GM23248 (cell line): ENCODE data around the gene SLC9B2. TPM values are rescaled to one million over a fixed set of nuclear protein-coding genes. Genes with fewer than 3 reads are reported as not detected.

ENCODE experiments used
- DNase-seq: peaks from one replicate; pipeline ENCODE4 v3.0.0-alpha.2; 2015
- H2AFZ ChIP-seq: fragments of 200-600 bp; sonication (generic); 2 replicates; pipeline ENCODE4 v1.6.1; 2016; ENCODE audit warnings: antibody characterized with exemption
- H3F3A ChIP-seq: fragments of 200-600 bp; sonication (generic); 2 replicates; pipeline ENCODE4 v1.6.1; 2016; ENCODE audit warnings: mild to moderate bottlenecking, antibody characterized with exemption, mixed run types; ENCODE audit not compliant: insufficient read depth
- H3K27ac ChIP-seq: fragments of 200-600 bp; sonication (generic); 2 replicates; pipeline ENCODE4 v1.5.1; 2016; ENCODE audit warnings: mild to moderate bottlenecking
- H3K27me3 ChIP-seq: fragments of 200-600 bp; sonication (generic); replicated peaks from 2 replicates; pipeline ENCODE4 v1.6.1; 2016; ENCODE audit warnings: mild to moderate bottlenecking; ENCODE audit not compliant: insufficient read depth
- H3K36me3 ChIP-seq: fragments of 200-600 bp; sonication (generic); 2 replicates; pipeline ENCODE4 v1.6.1; 2016; ENCODE audit warnings: low read depth, mild to moderate bottlenecking
- H3K4me1 ChIP-seq: fragments of 200-600 bp; sonication (generic); 2 replicates; pipeline ENCODE4 v1.6.1; 2016; ENCODE audit warnings: mild to moderate bottlenecking; ENCODE audit not compliant: insufficient read depth
- H3K4me2 ChIP-seq: fragments of 200-600 bp; sonication (generic); one replicate; pipeline ENCODE4 v1.6.1; 2016; ENCODE audit warnings: mild to moderate bottlenecking; ENCODE audit not compliant: unreplicated experiment
- H3K4me3 ChIP-seq: fragments of 200-600 bp; sonication (generic); 2 replicates; pipeline ENCODE4 v1.5.1; 2016; ENCODE audit warnings: mild to moderate bottlenecking
- H3K79me2 ChIP-seq: fragments of 200-600 bp; sonication (generic); 2 replicates; pipeline ENCODE4 v1.6.1; 2016; ENCODE audit warnings: mild to moderate bottlenecking; ENCODE audit not compliant: insufficient read depth
- H3K9ac ChIP-seq: fragments of 200-600 bp; sonication (generic); 2 replicates; pipeline ENCODE4 v1.6.1; 2016; ENCODE audit warnings: mild to moderate bottlenecking
- H3K9me2 ChIP-seq: fragments of 200-600 bp; sonication (generic); 2 replicates; pipeline ENCODE4 v1.6.1; 2016; ENCODE audit warnings: mixed run types, mild to moderate bottlenecking, moderate library complexity; ENCODE audit not compliant: insufficient read depth
- H3K9me3 ChIP-seq: fragments of 200-600 bp; sonication (generic); one replicate; pipeline ENCODE4 v1.6.1; 2017; ENCODE audit warnings: low read depth
- H4K20me1 ChIP-seq: fragments of 200-600 bp; sonication (generic); 2 replicates; pipeline ENCODE4 v1.6.0; 2016; ENCODE audit not compliant: insufficient read depth
- EZH2 ChIP-seq: fragments of 200-600 bp; sonication (generic); IDR thresholded peaks from 2 replicates; pipeline ENCODE4 v1.6.1; 2018; ENCODE audit warnings: antibody characterized with exemption, mild to moderate bottlenecking; ENCODE audit not compliant: insufficient read depth, poor library complexity, severe bottlenecking
- EZH2phosphoT487 ChIP-seq: fragments of 200-600 bp; sonication (generic); IDR thresholded peaks from 2 replicates; pipeline ENCODE4 v1.6.1; 2018; ENCODE audit warnings: antibody characterized with exemption, moderate library complexity, mild to moderate bottlenecking, low read depth; ENCODE audit not compliant: insufficient read depth
- WGBS, 2 experiments: methylation state at CpG; one replicate each; pipeline ENCODE4 v1.1.6; 2015 to 2017; ENCODE audit warnings: low lambda C conversion rate in 2 of 2, low coverage in 1 of 2; ENCODE audit errors: missing lambda C conversion rate in 2 of 2; 5-methylcytosine and 5-hydroxymethylcytosine counted together
- in situ Hi-C: fragments of 300-500 bp; cut with MboI; formaldehyde crosslinking; loops from 2 replicates; pipeline ENCODE4 v1.15.0; 2020
- polyA plus RNA-seq: library from polyadenylated mRNA; unstranded; fragments of >200 nt; fragmentation: Nextera tagmentation; extraction: Ambion mirVana; gene quantifications from 2 replicates; pipeline ENCODE4 v1.2.1, GENCODE V29; 2016
- total RNA-seq: library from RNA; depleted of rRNA; stranded (reverse); fragments of >200 nt; shearing (Covaris generic); gene quantifications from 2 replicates; pipeline ENCODE4 v1.2.3, GENCODE V29; 2014; rRNA removed

SLC9B2 gene
- total and polyA plus RNA-seq, 2 experiments from 2014 or later: 23.7 to 30.9 TPM

- Histone ChIP-seq H3K27me3 (no peaks in the 10 kb centered on the region), H3F3A (no peaks in the 10 kb centered on the region), H2AFZ (no peak overlapping the region), H3K9me2 (no peaks in the 10 kb centered on the region), H3K4me3 (no peak overlapping the region), H3K4me2 (no peak overlapping the region), H3K9ac (no peak overlapping the region), H3K79me2 (no peaks in the 10 kb centered on the region), H3K27ac (no peak overlapping the region), H4K20me1 (no peaks in the 10 kb centered on the region), H3K9me3 (no peaks in the 10 kb centered on the region), H3K36me3 (no peaks in the 10 kb centered on the region), H3K4me1 (no peaks in the 10 kb centered on the region)
- DNase-seq: no peak
- TF ChIP-seq EZH2: no peak
- TF ChIP-seq EZH2phosphoT487: no peak
- WGBS, 2 experiments: 93 to 100% methylated on average over 1 of the region's 1 CpG
- in situ Hi-C loops: no loop called here
These were observed 88.0 kb downstream of the SLC9B2 start for GRCh38 chr4:102988429-102989020.

GRCh38 chr4:102981005-102981404, 95.6 kb downstream of the SLC9B2 start:
- no peak for DNase-seq
- in situ Hi-C loops: no loop called here
- no peaks in the 10 kb centered on the region for H3F3A ChIP-seq
- WGBS, 2 experiments: 78 to 85% methylated on average over 2 of the region's 2 CpGs
- H3K9me2 ChIP-seq: no peaks in the 10 kb centered on the region
- H3K36me3 ChIP-seq: no peaks in the 10 kb centered on the region
- H3K9me3 ChIP-seq: no peaks in the 10 kb centered on the region
- no peak overlapping the region for H3K9ac ChIP-seq
- H3K4me1 ChIP-seq: no peaks in the 10 kb centered on the region
- no peak overlapping the region for H2AFZ ChIP-seq
- no peak overlapping the region for H3K4me2 ChIP-seq
- H4K20me1 ChIP-seq: no peaks in the 10 kb centered on the region
- no peak overlapping the region for H3K27ac ChIP-seq
- no peak overlapping the region for H3K4me3 ChIP-seq
- H3K27me3 ChIP-seq: no peaks in the 10 kb centered on the region
- H3K79me2 ChIP-seq: no peaks in the 10 kb centered on the region
- TF ChIP-seq EZH2phosphoT487 (no peak), EZH2 (no peak)

Other genes with a start within 250 kb of the SLC9B2 start
- gene UBE2D3, start 249.2 kb downstream of the SLC9B2 start, total RNA-seq: 326 and 379 TPM in 2 replicates
- 305 and 317 TPM in 2 replicates for gene UBE2D3, start 249.2 kb downstream of the SLC9B2 start, polyA plus RNA-seq
- gene CISD2, start 207.8 kb downstream of the SLC9B2 start, total RNA-seq: 26.7 and 40.3 TPM in 2 replicates
- 67.7 and 69.7 TPM in 2 replicates for gene CISD2, start 207.8 kb downstream of the SLC9B2 start, polyA plus RNA-seq
- gene SLC9B1, start 57.1 kb downstream of the SLC9B2 start, total RNA-seq: not detected in 2 replicates
- 0.19 and 0.51 TPM in 2 replicates for gene SLC9B1, start 57.1 kb downstream of the SLC9B2 start, polyA plus RNA-seq
- gene BDH2, start 23.1 kb upstream of the SLC9B2 start, total RNA-seq: 57.9 and 63.0 TPM in 2 replicates
- gene BDH2, start 23.1 kb upstream of the SLC9B2 start, polyA plus RNA-seq: 64.9 and 71.1 TPM in 2 replicates
- 7.7 and 11.0 TPM in 2 replicates for gene CENPE, start 121.6 kb upstream of the SLC9B2 start, total RNA-seq
- 6.7 and 9.1 TPM in 2 replicates for gene CENPE, start 121.6 kb upstream of the SLC9B2 start, polyA plus RNA-seq